ENCODE data around the gene GNG10. TPM values are rescaled to one million over a fixed set of nuclear protein-coding genes. Genes with fewer than 3 reads are reported as not detected.

GNG10 gene
- total RNA-seq, 6 donors from 2014 or later: 18.8 to 62.2 (median 39.6) TPM

- ATAC-seq (ENCODE audit: low FRiP score in 2 of 2): peak; percentile 98 to 100
- H3K27me3 ChIP-seq: no peaks in the 10 kb centered on the region
- peak within 1 kb of the TSS; percentile 73 to 86 (median 80) for H3K4me3 ChIP-seq
- peaks cover 12 to 44% (median 29%) of the 10 kb centered on the region in 4 donors for H3K4me1 ChIP-seq
- TF ChIP-seq POLR2AphosphoS5 (IDR thresholded peaks at IDR 0.05) (peak; percentile 93 to 99), POLR2A (IDR thresholded peaks at IDR 0.05) (peak; percentile 92 to 100 (median 100)), EP300 (IDR thresholded peaks at IDR 0.05) (no peak), CTCF (IDR thresholded peaks at IDR 0.05) (peak in 3 of 6 experiments; percentile 22 to 37 (median 31))
- WGBS, 2 donors: 0 to 1% methylated on average over 15 to 46 of the region's 79 CpGs
- H3K27ac ChIP-seq: peak within 1 kb of the TSS; percentile 89 to 95 (median 91)
- no peaks in the 10 kb centered on the region for H3K9me3 ChIP-seq
- no peaks in the 10 kb centered on the region for H3K36me3 ChIP-seq
- DNase-seq: peak; percentile 98 to 99
Measured at GRCh38 chr9:111631214-111631971, 30.0 kb upstream of the GNG10 start, which contains the start of gene DNAJC25. TSS of gene DNAJC25 (plus strand) at chr9:111631334. CDS start at chr9:111631408, 74 bp downstream.

- Histone ChIP-seq H3K4me3 (peak overlapping the region; percentile 73 to 86 (median 80)), H3K27ac (peak overlapping the region; percentile 89 to 95 (median 91)), H3K27me3 (no peaks in the 10 kb centered on the region), H3K4me1 (peaks cover 12 to 44% (median 32%) of the 10 kb centered on the region in 4 donors), H3K9me3 (no peaks in the 10 kb centered on the region), H3K36me3 (no peaks in the 10 kb centered on the region)
- 36 to 42% methylated on average over 5 of the region's 5 CpGs for WGBS, 2 donors
- no peak for ATAC-seq (ENCODE audit: low FRiP score in 2 of 2)
- no peak for DNase-seq
- TF ChIP-seq CTCF (IDR thresholded peaks at IDR 0.05) (no peak), POLR2AphosphoS5 (IDR thresholded peaks at IDR 0.05) (no peak)
Measured at GRCh38 chr9:111632060-111632459, 29.3 kb upstream of the GNG10 start.

GRCh38 chr9:111632695-111633388, 28.6 kb upstream of the GNG10 start:
- Histone ChIP-seq H3K27me3 (no peaks in the 10 kb centered on the region), H3K4me3 (peak overlapping the region in 2 of 4 donors; percentile 73 to 86), H3K4me1 (peaks cover 12 to 44% (median 32%) of the 10 kb centered on the region in 4 donors), H3K36me3 (no peaks in the 10 kb centered on the region), H3K9me3 (no peaks in the 10 kb centered on the region), H3K27ac (no peak overlapping the region)
- DNase-seq (no peak), ATAC-seq (ENCODE audit: low FRiP score in 2 of 2) (no peak)
- TF ChIP-seq CTCF (IDR thresholded peaks at IDR 0.05): no peak
- TF ChIP-seq POLR2AphosphoS5 (IDR thresholded peaks at IDR 0.05): no peak
- TF ChIP-seq POLR2A (IDR thresholded peaks at IDR 0.05): no peak
- no peak for TF ChIP-seq EP300 (IDR thresholded peaks at IDR 0.05)
- WGBS, 2 donors: 66 to 84% methylated on average over 7 of the region's 7 CpGs

GRCh38 chr9:111633389-111633736, 28.0 kb upstream of the GNG10 start:
- no peak overlapping the region for H3K4me3 ChIP-seq
- 81 to 83% methylated on average over 1 of the region's 1 CpG for WGBS, 2 donors
- no peaks in the 10 kb centered on the region for H3K36me3 ChIP-seq
- no peak overlapping the region for H3K27ac ChIP-seq
- no peak for ATAC-seq (ENCODE audit: low FRiP score in 2 of 2)
- TF ChIP-seq EP300 (IDR thresholded peaks at IDR 0.05): no peak
- TF ChIP-seq POLR2A (IDR thresholded peaks at IDR 0.05): no peak
- TF ChIP-seq CTCF (IDR thresholded peaks at IDR 0.05): no peak
- TF ChIP-seq POLR2AphosphoS5 (IDR thresholded peaks at IDR 0.05): no peak
- no peaks in the 10 kb centered on the region for H3K9me3 ChIP-seq
- no peaks in the 10 kb centered on the region for H3K27me3 ChIP-seq
- H3K4me1 ChIP-seq: peaks cover 12 to 44% (median 32%) of the 10 kb centered on the region in 4 donors
- DNase-seq: no peak

All from upper lobe of left lung (tissue), 6 donors.